ENCODE measurements around the gene FSCN2.

The FSCN2 gene

DNA sequence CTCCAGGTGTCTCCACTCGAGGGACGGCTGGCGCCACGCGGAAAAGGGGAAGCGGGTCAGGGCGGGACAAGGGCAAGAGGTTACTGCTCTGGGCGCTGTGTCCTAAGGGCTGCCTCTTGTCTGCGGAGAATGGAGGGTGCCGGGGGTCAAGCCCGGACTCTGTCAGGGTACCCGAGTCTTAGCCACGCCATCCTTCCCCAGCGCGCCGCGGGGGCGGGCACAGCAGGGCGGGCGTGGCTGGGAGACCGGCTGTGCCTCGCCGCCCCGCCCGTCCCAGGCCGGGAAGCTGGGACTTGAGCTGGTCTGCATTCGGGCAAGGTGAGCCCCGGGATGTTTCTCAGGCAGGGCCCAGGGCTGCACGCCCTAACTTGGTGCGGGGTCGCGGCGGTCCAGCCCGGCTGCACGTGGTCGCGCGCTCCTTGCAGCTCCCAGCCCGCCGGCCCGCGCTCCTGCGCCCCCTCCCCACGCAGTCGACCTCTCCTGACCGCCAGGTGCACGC, 9.3 kb upstream of the FSCN2 start:
- Histone ChIP-seq H4K20me1 (ENCODE audit: insufficient read depth) (no peaks in the 10 kb centered on the region), H3K27ac (no peak overlapping the region), H3K4me2 (no peak overlapping the region), H3K27me3 (ENCODE audit: insufficient read depth, low read depth) (peaks cover 15% of the 10 kb centered on the region; the same call in 1 of the 2 replicates), H3K79me2 (ENCODE audit: insufficient read depth, low read depth) (no peaks in the 10 kb centered on the region; the same call in 1 of the 2 replicates), H3K36me3 (ENCODE audit: insufficient read depth) (no peaks in the 10 kb centered on the region), H3K4me3 (IDR thresholded peaks at IDR 0.05; ENCODE audit: insufficient read depth, low read depth, low read length) (no peak overlapping the region), H2AFZ (ENCODE audit: low read depth) (no peak overlapping the region), H3K4me1 (ENCODE audit: low read depth, poor library complexity, severe bottlenecking) (peaks cover 7% of the 10 kb centered on the region), H3K9ac (no peak overlapping the region)
- TF ChIP-seq, protein P1, sequence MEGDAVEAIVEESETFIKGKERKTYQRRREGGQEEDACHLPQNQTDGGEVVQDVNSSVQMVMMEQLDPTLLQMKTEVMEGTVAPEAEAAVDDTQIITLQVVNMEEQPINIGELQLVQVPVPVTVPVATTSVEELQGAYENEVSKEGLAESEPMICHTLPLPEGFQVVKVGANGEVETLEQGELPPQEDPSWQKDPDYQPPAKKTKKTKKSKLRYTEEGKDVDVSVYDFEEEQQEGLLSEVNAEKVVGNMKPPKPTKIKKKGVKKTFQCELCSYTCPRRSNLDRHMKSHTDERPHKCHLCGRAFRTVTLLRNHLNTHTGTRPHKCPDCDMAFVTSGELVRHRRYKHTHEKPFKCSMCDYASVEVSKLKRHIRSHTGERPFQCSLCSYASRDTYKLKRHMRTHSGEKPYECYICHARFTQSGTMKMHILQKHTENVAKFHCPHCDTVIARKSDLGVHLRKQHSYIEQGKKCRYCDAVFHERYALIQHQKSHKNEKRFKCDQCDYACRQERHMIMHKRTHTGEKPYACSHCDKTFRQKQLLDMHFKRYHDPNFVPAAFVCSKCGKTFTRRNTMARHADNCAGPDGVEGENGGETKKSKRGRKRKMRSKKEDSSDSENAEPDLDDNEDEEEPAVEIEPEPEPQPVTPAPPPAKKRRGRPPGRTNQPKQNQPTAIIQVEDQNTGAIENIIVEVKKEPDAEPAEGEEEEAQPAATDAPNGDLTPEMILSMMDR (conservative IDR thresholded peaks at IDR 0.05; ENCODE audit: low read depth, low read length) = no peak

DNA sequence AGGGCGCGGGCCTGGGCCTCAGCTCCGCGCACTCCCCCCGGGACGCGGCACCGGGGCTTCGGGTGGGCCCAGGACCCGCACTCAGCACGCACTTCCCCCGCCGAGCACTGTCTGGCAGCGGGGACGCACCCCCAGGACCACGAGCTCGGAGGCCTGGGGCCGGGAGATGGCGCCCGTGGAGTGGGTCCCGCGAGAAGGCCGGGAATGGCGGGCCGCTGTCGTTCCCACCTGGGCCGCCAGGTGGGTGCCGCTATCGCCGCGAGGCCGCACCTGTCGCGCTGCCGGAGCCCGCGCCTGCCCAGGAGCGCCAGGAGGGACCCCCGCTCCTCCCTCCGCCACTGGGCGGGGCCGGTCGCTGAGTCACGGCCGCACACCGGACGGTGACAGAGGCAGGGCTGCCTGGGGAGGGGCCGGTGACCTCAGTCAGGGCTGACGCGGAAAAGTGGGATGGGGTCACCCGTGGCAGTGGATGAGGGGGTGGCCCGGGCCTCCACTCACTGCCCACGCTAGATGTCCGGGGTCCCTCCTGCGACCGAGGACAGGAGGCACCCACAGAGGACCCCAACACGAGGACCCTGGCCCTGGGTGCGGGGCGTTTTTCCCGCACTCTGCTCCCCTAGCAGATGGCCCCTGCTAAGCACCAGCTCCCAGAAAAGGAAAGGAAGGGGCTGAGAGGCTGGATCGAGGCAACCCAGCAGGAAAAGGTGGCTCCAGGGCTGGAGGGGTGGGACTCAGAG, 8.7 kb upstream of the FSCN2 start:
- TF ChIP-seq, protein P1 (conservative IDR thresholded peaks at IDR 0.05; ENCODE audit: low read depth, low read length) = no peak
- H3K27ac ChIP-seq = no peak overlapping the region
- H3K4me2 ChIP-seq = no peak overlapping the region
- H3K9ac ChIP-seq = no peak overlapping the region
- H3K4me3 ChIP-seq (IDR thresholded peaks at IDR 0.05; ENCODE audit: insufficient read depth, low read depth, low read length) = no peak overlapping the region
- H3K4me1 ChIP-seq (ENCODE audit: low read depth, poor library complexity, severe bottlenecking) = peaks cover 7% of the 10 kb centered on the region
- no peaks in the 10 kb centered on the region for H4K20me1 ChIP-seq (ENCODE audit: insufficient read depth)
- no peaks in the 10 kb centered on the region; the same call in 1 of the 2 replicates for H3K79me2 ChIP-seq (ENCODE audit: insufficient read depth, low read depth)
- H3K27me3 ChIP-seq (ENCODE audit: insufficient read depth, low read depth) = peaks cover 19% of the 10 kb centered on the region; the same call in 1 of the 2 replicates
- no peaks in the 10 kb centered on the region for H3K36me3 ChIP-seq (ENCODE audit: insufficient read depth)
- H2AFZ ChIP-seq (ENCODE audit: low read depth) = no peak overlapping the region

- H4K20me1 ChIP-seq (ENCODE audit: insufficient read depth) = no peaks in the 10 kb centered on the region
- H3K4me2 ChIP-seq = no peak overlapping the region
- no peaks in the 10 kb centered on the region; the same call in 1 of the 2 replicates for H3K79me2 ChIP-seq (ENCODE audit: insufficient read depth, low read depth)
- no peak overlapping the region for H2AFZ ChIP-seq (ENCODE audit: low read depth)
- H3K9ac ChIP-seq = no peak overlapping the region
- no peak overlapping the region for H3K27ac ChIP-seq
- H3K27me3 ChIP-seq (ENCODE audit: insufficient read depth, low read depth) = peaks cover 25% of the 10 kb centered on the region; the same call in 1 of the 2 replicates
- H3K36me3 ChIP-seq (ENCODE audit: insufficient read depth) = no peaks in the 10 kb centered on the region
- H3K4me1 ChIP-seq (ENCODE audit: low read depth, poor library complexity, severe bottlenecking) = peaks cover 7% of the 10 kb centered on the region
- TF ChIP-seq, protein P1 (conservative IDR thresholded peaks at IDR 0.05; ENCODE audit: low read depth, low read length) = no peak
- no peak overlapping the region for H3K4me3 ChIP-seq (IDR thresholded peaks at IDR 0.05; ENCODE audit: insufficient read depth, low read depth, low read length)
These were observed 7.9 kb upstream of the FSCN2 start for GRCh38 chr17:81520021-81520901.

DNA sequence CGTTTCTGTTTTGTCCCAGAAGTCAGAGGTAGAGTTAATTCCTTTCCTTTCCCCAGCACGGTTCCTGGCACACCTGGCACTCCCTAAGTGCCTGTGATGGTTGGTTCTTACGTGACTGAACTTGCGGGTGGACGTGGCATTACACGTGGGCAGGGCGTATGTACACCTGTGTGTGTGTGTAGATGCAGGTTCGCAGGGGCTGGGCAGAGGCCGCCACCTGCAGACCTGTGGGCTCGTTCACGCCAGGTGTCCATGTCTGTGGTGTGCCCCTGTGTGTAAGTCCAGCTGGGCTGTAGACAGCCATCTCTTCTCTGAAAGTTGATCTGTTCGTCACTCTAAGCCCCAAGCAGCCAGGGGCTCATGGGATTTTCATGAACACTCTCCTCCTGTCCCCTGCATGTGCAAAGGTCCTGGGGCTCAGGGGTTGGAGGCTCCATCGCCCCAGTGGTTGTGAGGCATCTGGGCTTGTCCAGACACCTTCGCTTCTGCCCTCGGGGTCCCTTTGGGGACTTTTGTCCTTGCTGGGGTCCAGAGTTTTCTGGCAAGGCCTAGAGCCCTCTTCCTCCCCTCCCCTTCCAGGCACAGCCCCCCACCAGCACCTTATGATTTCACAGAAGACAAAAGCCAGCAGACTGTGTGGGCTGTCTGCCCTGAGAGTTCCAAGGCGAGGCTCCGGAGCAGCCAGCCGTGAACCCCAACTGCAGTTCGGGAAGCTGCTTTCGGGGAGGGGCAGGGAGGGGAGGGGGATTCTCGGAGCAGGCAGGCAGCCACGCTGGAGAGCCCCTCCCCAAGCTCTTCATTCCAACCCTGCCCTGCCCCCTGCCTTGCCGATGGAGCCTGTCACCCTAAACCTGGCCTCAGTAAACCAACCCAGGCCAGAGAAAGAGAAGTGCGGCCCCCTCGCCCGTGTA, 5.4 kb upstream of the FSCN2 start:
- Histone ChIP-seq H2AFZ (ENCODE audit: low read depth) (no peak overlapping the region), H3K9ac (no peak overlapping the region), H3K27ac (no peak overlapping the region), H3K36me3 (ENCODE audit: insufficient read depth) (no peaks in the 10 kb centered on the region), H3K79me2 (ENCODE audit: insufficient read depth, low read depth) (no peaks in the 10 kb centered on the region), H3K27me3 (ENCODE audit: insufficient read depth, low read depth) (peaks cover 50% of the 10 kb centered on the region), H3K4me1 (ENCODE audit: low read depth, poor library complexity, severe bottlenecking) (no peaks in the 10 kb centered on the region), H3K4me3 (IDR thresholded peaks at IDR 0.05; ENCODE audit: insufficient read depth, low read depth, low read length) (no peak overlapping the region), H4K20me1 (ENCODE audit: insufficient read depth) (no peaks in the 10 kb centered on the region), H3K4me2 (no peak overlapping the region)
- TF ChIP-seq, protein P1 (conservative IDR thresholded peaks at IDR 0.05; ENCODE audit: low read depth, low read length) = no peak
